ENCODE data around the gene NFE2L3.
A peak's percentile ranks its signal among the peaks of the same experiment; 100 is the strongest.
"Not testable (repeated sequence)": the region's sequence is repeated elsewhere in the genome, so short reads cannot be mapped to it uniquely, and the experiment has no call there.

The NFE2L3 gene

GRCh38 chr7:26169271-26169670 lies 17.3 kb downstream of the NFE2L3 start:
- no peak for DNase-seq

- DNase-seq, result no peak
Measured at GRCh38 chr7:26170663-26171062, 18.7 kb downstream of the NFE2L3 start.

- no peak for DNase-seq
Measured at GRCh38 chr7:26171601-26172000, 19.6 kb downstream of the NFE2L3 start.

GRCh38 chr7:26172048-26172447 lies 20.1 kb downstream of the NFE2L3 start:
- no peak for DNase-seq

DNA sequence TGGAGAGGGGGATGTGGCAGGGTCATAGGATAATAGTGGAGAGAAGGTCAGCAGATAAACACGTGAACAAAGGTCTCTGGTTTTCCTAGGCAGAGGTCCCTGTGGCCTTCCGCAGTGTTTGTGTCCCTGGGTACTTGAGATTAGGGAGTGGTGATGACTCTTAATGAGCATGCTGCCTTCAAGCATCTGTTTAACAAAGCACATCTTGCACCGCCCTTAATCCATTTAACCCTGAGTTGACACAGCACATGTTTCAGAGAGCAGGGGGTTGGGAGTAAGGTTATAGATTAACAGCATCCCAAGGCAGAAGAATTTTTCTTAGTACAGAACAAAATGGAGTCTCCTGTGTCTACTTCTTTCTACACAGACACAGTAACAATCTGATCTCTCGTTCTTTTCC lies 23.9 kb downstream of the NFE2L3 start:
- not testable (repeated sequence) for DNase-seq

DNA sequence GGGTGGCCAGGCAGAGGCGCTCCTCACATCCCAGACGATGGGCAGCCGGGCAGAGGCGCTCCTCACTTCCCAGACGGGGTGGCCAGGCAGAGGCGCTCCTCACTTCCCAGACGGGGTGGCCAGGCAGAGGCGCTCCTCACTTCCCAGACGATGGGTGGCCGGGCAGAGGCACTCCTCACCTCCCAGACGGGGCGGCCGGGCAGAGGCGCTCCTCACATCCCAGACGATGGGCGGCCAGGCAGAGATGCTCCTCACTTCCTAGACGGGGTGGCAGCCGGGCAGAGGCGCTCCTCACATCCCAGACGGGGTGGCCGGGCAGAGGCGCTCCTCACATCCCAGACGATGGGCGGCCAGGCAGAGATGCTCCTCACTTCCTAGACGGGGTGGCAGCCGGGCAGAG lies 24.7 kb downstream of the NFE2L3 start:
- DNase-seq, result not testable (repeated sequence)

DNA sequence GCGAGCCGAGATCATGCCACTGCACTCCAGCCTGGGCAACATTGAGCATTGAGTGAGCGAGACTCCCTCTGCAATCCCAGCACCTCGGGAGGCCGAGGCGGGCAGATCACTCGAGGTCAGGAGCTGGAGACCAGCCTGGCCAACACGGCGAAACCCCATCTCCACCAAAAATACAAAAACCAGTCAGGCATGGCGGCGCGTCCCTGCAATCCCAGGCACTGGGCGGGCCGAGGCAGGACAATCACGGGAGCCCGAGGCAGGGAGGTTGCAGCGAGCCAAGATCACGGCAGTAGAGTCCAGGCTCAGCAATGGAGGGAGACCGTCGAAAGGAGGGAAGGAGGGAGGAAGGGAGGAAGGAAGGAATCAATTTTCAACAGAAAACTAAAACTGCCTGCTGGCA lies 25.3 kb downstream of the NFE2L3 start:
- not testable (repeated sequence) for DNase-seq

DNA sequence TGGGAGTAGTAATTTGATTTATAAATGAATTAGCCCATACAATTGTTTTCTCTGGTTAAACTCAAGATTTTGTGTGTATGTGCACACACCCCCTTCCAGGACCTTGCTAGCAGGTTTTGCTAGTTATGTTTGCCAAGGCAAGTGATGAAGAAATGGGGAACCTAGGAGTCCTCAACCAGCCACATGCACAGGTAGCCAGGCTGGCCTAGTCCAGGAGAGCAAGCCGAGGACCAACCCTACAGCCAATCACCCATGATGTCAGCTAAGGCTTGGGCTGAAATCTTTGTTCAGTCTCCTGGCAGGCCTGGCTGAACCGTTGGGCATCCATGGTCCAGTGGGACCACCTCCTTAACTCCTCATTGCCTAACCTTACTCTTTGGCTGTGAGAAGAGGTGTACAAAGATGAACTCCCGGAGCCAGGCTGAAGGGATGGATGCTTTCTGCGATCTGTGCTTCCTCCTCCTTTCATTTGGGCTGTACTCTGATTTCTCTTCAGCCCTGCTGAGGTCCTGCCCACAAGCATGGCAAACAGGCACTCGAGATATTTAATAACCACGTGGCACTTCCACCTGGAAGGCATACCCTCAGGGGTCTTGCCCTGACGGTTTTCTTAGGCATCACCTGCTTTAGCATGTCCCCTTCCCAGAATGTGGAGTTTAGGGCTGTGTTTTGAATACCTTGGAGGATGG lies 26.4 kb downstream of the NFE2L3 start:
- DNase-seq, result no peak

- DNase-seq, result no peak
Measured at GRCh38 chr7:26179422-26179821, 27.4 kb downstream of the NFE2L3 start.

GRCh38 chr7:26179826-26180497 lies 28.0 kb downstream of the NFE2L3 start:
- DNase-seq, result no peak

GRCh38 chr7:26180792-26181198 lies 28.8 kb downstream of the NFE2L3 start:
- no peak for DNase-seq

- DNase-seq, result no peak
Measured at GRCh38 chr7:26181474-26182227, 29.7 kb downstream of the NFE2L3 start.

- DNase-seq, result no peak
Measured at GRCh38 chr7:26182283-26182682, 30.3 kb downstream of the NFE2L3 start.

DNA sequence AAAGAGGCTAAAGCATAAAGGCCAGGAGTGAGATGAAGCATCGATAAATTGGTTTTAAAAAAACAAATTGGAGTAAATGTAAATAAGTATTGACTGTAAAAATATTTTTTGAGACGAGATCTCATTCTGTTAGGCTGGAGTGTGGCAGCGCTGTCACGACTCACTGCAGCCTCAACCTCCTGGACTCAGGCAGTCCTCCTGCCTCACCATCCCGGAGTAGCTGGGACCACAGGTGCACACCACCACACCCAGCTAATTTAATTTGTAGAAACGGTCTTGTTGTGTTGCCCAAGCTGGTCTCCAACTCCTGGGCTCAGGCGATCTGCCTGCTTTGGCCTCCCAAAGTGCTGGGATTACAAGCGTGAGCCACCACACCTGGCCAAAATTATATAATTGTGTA lies 30.7 kb downstream of the NFE2L3 start:
- DNase-seq, result no peak

- no peak for DNase-seq
Measured at GRCh38 chr7:26183545-26184280, 31.7 kb downstream of the NFE2L3 start.

DNA sequence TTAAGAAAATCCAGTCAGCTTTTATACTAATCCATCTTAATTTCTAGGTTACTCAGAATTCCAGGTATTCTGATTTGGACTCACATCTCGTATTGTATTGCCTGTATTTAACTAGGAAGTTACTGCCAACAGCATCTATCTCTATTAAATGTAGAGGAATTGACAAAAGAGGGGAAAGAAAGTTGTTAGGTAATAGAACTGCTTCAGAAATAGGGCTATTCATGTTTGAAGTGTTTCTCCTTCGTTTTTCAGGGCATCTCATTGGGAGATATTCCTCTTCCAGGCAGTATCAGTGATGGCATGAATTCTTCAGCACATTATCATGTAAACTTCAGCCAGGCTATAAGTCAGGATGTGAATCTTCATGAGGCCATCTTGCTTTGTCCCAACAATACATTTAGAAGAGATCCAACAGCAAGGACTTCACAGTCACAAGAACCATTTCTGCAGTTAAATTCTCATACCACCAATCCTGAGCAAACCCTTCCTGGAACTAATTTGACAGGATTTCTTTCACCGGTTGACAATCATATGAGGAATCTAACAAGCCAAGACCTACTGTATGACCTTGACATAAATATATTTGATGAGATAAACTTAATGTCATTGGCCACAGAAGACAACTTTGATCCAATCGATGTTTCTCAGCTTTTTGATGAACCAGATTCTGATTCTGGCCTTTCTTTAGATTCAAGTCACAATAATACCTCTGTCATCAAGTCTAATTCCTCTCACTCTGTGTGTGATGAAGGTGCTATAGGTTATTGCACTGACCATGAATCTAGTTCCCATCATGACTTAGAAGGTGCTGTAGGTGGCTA lies 32.5 kb downstream of the NFE2L3 start:
- DNase-seq, result not testable (repeated sequence)

DNA sequence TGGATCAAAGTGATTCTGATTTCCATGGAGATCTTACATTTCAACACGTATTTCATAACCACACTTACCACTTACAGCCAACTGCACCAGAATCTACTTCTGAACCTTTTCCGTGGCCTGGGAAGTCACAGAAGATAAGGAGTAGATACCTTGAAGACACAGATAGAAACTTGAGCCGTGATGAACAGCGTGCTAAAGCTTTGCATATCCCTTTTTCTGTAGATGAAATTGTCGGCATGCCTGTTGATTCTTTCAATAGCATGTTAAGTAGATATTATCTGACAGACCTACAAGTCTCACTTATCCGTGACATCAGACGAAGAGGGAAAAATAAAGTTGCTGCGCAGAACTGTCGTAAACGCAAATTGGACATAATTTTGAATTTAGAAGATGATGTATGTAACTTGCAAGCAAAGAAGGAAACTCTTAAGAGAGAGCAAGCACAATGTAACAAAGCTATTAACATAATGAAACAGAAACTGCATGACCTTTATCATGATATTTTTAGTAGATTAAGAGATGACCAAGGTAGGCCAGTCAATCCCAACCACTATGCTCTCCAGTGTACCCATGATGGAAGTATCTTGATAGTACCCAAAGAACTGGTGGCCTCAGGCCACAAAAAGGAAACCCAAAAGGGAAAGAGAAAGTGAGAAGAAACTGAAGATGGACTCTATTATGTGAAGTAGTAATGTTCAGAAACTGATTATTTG lies 33.3 kb downstream of the NFE2L3 start:
- DNase-seq, result no peak

- no peak for DNase-seq
Measured at GRCh38 chr7:26185844-26186180, 33.8 kb downstream of the NFE2L3 start.

DNA sequence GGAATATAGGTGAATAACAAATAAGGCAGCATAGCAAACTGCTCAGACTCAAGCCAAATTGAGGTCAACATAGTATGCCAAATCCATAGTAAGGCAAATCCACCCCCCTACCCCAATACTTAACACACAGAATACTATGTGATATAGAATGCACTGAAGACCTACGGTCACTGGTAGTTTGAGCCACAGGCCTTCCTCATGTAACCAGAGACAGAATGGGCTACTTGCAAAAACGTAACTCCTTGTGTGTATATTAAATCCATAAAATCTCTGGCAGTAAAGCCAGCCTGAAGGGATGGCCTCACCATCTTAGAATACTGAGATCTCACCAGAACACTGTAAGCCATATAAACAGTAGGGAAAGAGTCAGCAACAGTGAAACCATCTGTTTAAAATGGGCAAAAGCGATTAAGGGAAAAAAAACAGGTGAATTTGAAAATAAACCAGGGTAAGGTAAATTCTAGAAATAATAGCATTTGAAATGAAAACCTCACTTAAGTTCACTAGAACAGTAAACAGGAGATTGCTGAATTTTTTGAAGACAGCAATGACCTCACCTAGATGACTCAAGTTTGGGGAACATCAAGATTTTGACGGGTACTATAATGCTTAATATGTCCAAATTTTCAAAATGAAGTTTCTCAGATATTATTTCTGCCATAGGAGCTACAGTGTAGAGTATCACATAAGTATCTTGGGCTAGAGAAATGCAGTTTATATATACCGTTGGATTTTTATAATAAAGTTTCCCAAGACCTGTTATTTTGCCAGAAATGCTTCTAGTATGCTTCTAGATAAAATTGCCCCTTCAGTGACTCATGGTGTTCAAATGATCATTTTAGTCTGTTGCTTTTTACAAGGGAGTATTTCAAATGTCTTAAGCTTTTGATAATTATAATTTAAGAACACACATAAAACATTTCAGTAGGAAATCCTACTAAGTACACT lies 34.6 kb downstream of the NFE2L3 start:
- no peak for DNase-seq

GRCh38 chr7:26187380-26188205 lies 35.6 kb downstream of the NFE2L3 start:
- peak; percentile 31 for DNase-seq

All from CD4-positive, alpha-beta T cell treated with Interferon gamma for 1 hour (primary cell).